ENCODE measurements around the gene CTXND1.

CTXND1 gene

GRCh38 chr15:80202641-80203360 is 49.2 kb downstream of the CTXND1 start:
- TF ChIP-seq CTCF (IDR thresholded peaks at IDR 0.05; ENCODE audit: borderline replicate concordance, insufficient read depth, low read depth, low read length): no peak
- H3K4me3 ChIP-seq (ENCODE audit: low read depth, low read length): no peak overlapping the region

- no peak overlapping the region for H3K4me3 ChIP-seq (ENCODE audit: low read depth, low read length)
- no peak for TF ChIP-seq CTCF (IDR thresholded peaks at IDR 0.05; ENCODE audit: borderline replicate concordance, insufficient read depth, low read depth, low read length)
Measured at GRCh38 chr15:80202016-80202315, 50.0 kb downstream of the CTXND1 start.

- H3K4me3 ChIP-seq (ENCODE audit: low read depth, low read length): no peak overlapping the region
- no peak for TF ChIP-seq CTCF (IDR thresholded peaks at IDR 0.05; ENCODE audit: borderline replicate concordance, insufficient read depth, low read depth, low read length)
Measured at GRCh38 chr15:80201256-80202015, 50.6 kb downstream of the CTXND1 start.

GRCh38 chr15:80199869-80200268 is 52.1 kb downstream of the CTXND1 start:
- no peak overlapping the region for H3K4me3 ChIP-seq (ENCODE audit: low read depth, low read length)

GRCh38 chr15:80199366-80199765 is 52.6 kb downstream of the CTXND1 start:
- no peak for TF ChIP-seq CTCF (IDR thresholded peaks at IDR 0.05; ENCODE audit: borderline replicate concordance, insufficient read depth, low read depth, low read length)
- H3K4me3 ChIP-seq (ENCODE audit: low read depth, low read length): no peak overlapping the region

More at GRCh38 chr15:80199869-80200268, 52.1 kb downstream of the CTXND1 start:
- TF ChIP-seq CTCF (IDR thresholded peaks at IDR 0.05; ENCODE audit: borderline replicate concordance, insufficient read depth, low read depth, low read length): no peak

GRCh38 chr15:80194914-80195313 is 57.1 kb downstream of the CTXND1 start:
- H3K4me3 ChIP-seq (ENCODE audit: low read depth, low read length): no peak overlapping the region
- TF ChIP-seq CTCF (IDR thresholded peaks at IDR 0.05; ENCODE audit: borderline replicate concordance, insufficient read depth, low read depth, low read length): no peak

GRCh38 chr15:80194186-80194585 is 57.8 kb downstream of the CTXND1 start:
- TF ChIP-seq CTCF (IDR thresholded peaks at IDR 0.05; ENCODE audit: borderline replicate concordance, insufficient read depth, low read depth, low read length): no peak
- no peak overlapping the region for H3K4me3 ChIP-seq (ENCODE audit: low read depth, low read length)

All from GM12875 (cell line).